Measurements from ENCODE around the gene DIP2C. TPM values are rescaled to one million over a fixed set of nuclear protein-coding genes. Genes with fewer than 3 reads are reported as not detected.
"Not testable (repeated sequence)": the region's sequence is repeated elsewhere in the genome, so short reads cannot be mapped to it uniquely, and the experiment has no call there.

Gene DIP2C
- total RNA-seq, 2 donors from 2014 or later = 21.6 to 30.5 TPM

DNA sequence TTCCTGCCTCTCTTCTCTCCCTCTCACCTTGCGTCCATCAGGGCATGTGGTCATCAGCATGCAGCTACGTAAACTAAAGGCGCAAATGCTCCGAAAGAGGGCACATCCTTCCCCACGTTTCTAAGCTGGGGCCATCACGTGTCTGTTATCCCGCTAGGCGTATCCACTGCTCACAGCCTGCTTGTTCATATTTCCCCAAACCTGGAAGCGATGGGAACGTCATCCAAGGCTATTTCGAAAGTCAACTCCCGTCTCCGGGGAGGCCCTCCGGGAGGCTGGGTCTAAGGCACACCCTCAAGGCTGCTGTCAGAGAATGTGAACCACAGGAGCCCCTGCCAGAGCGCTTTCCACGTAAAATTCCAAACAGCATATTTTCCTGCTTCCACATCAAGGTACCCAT, 199.2 kb downstream of the DIP2C start:
- intact Hi-C loops (cut with DNase I) = no loop called here
- DNase-seq (peak; percentile 69), ATAC-seq (peak; percentile 50 to 60)

DNA sequence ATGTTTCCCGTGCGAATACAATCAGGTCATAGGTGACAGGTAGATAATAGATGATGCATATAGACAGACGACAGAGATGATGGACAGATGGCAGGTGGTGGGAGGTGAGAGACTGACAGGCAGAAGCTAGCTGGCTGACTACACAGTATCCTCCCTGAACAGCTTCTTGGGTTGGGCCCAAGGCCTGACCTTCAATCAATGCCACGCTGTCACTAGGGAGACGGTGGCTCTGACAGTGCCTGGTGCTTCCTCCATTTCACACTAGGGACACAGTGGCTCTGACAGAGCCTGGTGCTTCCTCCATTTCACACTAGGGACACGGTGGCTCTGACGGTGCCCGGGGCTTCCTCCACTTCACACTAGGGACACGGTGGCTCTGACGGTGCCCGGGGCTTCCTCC, 200.1 kb downstream of the DIP2C start:
- DNase-seq (no peak), ATAC-seq (peak; percentile 51)
- intact Hi-C loops (cut with DNase I) = no loop called here

DNA sequence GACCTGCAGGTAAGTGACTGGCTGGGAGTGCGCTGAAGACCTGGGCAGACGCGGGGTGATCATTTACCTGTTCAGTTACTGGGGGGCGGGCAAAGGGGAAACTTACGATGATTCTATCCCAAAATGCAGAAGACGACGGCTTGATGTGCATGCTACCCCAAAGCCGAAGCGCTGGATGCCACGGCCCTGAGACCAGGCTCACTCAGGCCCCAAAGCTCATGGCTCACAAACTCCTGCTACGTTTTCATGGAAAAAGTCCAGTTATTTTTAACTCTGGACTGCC, 200.6 kb downstream of the DIP2C start:
- DNase-seq (no peak), ATAC-seq (no peak)
- intact Hi-C loops (cut with DNase I) = no loop called here

DNA sequence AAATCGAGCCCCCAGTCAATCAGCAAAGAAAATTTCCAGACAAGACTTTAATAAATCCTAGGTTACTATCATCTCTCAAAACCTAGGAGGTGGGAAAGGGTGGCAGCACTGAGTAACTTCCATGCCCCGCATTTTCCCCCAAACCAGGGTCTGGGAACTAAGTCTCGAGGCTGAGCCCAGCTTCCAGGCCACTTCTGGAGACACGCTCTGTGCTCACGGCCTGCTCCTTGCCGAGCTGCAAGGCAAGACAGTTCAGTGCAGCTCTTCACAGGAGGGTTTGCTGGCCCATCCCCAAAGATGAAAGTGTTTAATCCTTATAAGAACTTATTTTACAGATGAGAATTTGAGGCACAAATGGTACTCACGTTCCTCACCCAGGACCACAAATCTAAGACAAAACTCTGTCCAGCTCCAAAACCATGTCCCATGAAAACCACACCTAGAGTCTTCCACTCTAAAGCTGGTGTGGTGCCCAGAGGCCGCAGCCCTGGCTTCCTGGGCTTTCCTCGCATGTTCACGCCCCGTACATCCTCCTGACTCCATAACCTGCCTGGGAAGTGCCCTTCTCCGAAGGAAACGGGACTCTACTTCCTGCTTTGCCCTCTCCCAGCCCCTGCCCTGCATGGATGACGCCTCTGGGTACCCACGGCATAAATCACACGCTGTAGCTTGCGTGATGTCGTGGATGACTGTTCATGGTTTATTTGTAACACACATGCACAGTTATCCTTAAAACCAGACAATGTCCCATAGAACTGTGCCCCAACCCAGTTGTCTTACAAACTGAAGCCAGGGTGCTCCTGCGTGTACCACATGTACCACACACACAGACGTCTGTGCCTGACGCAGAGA, 201.2 kb downstream of the DIP2C start:
- no peak for ATAC-seq
- intact Hi-C loops (cut with DNase I) = no loop called here
- no peak for DNase-seq

DNA sequence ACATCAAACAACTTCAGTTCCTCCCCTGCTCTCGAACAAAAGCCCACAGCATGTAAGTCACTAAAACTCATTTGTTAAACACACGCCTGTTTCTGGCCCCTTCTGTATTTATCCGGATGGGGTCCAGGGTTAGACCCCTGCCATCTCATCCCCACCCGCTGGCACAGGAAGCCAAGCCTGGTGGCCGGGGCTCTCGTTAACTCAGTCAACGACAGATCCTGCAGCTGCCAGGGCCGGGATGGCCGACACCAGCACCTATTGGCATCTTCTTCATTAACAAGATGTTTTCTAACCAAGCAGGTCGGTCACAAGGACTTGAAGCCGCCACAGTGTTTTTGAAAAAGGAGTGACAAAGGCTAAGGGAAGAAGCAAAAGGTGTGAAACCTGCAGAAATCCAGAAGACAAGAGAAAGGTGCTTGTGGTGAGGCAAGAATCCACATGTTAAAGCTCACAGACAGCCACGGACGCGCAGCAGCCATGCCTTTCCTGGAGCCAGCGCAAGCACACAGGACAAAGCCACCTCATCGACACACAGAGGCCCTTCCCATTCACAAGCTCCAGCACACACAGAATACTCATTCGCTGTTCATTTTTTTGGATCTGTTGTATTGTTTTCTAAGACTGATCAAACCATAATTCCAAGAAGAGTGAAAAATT, 202.7 kb downstream of the DIP2C start:
- DNase-seq = no peak
- intact Hi-C loops (cut with DNase I) = no loop called here
- ATAC-seq = no peak

DNA sequence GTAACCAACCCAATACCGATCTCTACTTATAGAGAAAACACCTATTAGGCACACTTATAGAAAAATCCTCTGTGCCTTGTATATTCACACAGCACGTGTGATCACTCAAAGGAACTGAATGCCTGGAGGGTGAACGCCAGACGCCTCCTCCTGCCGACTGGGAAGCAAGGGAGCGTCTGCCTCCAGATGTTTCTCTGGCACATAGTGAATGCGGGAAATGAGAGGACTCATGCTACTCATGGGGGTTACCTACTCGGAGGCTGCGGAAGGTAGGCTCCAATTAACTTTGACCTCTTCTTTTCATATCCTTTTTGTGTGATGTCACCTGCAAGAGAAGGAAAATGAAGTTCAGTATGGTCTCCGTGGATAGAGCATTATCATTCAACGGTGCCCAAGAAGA, 203.3 kb downstream of the DIP2C start:
- intact Hi-C loops (cut with DNase I) = no loop called here
- ATAC-seq = no peak
- no peak for DNase-seq

DNA sequence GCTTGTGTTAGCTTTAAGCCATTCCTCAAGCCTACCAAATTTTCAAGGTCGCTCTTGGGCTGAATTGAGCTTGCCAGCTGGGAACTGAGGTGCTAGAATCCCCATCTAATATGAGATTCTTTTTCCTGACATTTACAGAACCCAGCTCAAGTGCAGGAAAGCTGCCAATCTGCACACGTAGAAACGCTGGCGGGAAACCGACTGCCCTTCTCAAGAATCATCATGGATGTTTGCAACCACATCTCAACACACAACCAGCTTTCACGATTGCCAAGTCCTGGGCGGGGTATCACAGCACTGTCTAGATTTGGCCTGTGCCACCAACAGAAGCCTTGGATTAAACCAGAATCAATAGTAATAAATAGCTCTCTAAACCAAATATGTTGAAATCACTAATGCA, 203.7 kb downstream of the DIP2C start:
- peak; percentile 48 for DNase-seq
- intact Hi-C loops (cut with DNase I) = no loop called here
- ATAC-seq = no peak

DNA sequence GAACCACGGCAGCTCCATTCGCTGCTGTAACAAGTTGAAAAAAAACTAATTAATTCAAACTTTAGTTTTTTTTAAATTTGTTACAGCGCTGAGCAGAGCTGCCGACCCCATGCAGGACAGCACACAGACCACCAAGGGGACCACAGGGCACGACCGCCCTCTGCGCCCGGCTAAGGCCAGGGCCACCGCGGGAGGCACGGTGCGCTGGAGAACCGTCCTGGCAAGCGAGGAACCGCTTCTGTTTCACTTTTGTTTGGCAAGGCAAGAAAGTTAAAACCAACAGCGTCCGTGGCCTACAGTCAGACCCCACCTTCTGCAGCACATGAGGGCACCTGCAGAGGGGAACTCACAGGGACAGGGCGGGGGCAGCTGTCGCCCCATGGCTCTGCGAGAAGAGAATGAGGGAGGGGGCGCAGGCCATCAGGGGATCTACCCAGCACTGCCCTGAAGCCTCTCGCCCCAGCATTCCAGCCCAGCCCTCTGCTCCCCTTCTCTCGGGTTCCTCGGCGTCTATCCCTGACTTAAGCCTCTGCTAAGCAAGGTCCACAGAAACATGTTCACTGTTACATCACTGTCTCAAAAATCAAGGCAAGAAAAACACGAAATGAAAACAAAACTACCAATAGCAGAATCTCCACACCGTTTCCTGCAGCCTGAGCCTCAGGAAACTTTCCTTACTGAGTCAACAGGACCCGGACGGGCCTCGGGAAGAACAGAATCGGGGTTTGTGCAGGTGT, 204.4 kb downstream of the DIP2C start:
- ATAC-seq (peak; percentile 10 to 16), DNase-seq (no peak)
- intact Hi-C loops (cut with DNase I) = no loop called here

DNA sequence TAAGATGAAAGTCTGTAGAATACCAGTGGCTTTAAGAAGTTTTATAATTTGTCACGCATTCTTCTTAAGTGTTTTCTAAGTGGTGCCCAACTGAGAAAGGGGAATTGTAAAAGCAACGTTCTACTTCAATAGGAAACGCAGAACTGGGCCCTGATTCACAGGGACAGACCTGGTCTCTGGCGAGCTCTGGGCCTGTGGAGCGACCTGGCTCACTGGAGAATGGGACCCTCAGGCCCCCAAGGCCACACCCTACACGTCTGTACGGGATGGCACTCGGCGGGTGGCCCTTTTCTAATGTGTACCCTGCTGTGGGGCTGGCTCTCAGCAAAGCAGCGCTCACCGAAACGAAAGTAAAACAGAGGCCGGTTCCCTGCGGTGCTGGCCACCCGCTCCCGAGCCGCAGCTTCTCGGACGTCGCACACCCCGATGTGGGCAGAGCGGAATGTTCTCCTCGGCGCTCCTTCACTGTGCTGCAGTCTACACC, 205.0 kb downstream of the DIP2C start:
- intact Hi-C loops (cut with DNase I) = no loop called here
- peak; percentile 35 to 44 for ATAC-seq
- DNase-seq = peak; percentile 44

DNA sequence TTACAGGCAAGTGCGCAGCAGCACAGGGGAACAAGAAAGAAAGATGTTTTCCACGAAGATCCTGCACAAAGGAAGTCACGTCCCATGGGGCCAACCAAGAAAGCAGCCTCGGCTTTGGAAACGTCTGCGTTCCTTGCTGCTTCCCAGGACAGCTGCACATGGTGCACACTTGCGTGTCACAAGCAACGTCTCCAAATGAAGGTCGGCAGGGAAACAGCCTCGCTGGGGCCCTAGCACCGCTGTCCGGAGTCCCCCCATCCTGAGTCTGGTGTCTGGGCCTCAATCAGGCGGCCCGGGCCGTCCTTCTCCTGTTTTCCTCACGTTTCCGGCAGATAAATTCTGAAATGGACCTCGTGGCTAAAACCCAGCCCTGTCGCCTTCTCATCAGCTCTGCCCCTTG, 206.2 kb downstream of the DIP2C start:
- no peak for DNase-seq
- intact Hi-C loops (cut with DNase I) = no loop called here
- ATAC-seq = no peak

DNA sequence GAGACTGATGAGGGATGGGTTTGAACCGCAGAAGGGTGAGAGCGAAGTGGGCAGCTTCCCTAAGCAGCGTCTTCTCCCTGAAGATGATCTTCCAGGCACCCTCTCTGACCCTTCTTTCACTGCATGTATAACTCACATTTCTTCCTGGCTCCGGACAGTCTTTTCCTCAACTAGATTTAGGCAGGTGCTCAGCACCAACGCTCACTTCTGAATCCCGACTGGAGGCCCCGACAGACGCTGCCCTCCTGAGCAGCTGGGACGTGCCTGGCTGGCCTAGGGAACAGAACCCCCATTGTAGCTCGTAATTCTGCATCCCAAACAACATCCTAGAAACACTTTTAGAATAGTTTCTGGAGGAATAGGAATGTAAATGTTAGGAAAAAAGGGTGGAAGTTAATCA, 206.6 kb downstream of the DIP2C start:
- DNase-seq = no peak
- intact Hi-C loops (cut with DNase I) = no loop called here
- ATAC-seq = no peak

DNA sequence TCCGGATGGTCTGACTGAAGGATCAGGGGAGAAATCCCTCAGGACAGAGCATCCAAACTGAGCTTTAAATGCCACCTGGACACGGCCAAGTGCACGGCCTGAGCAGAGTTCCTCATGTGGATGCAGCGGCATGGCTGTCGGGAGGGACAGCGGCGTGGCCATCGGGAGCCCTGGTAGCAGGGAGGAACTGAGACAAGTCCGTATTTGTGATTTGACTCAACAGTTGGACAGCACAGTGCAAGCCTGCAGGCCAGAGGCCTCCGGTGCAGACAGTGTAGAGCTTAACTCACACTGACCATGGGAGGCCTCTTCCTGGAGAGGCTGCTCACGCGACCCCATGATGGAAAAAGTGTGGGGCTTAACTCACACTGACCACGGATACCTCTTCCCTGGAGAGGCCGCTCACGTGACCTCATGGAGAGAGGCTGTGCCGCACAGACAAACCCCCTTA, 207.4 kb downstream of the DIP2C start:
- DNase-seq (no peak), ATAC-seq (no peak)
- intact Hi-C loops (cut with DNase I) = no loop called here

DNA sequence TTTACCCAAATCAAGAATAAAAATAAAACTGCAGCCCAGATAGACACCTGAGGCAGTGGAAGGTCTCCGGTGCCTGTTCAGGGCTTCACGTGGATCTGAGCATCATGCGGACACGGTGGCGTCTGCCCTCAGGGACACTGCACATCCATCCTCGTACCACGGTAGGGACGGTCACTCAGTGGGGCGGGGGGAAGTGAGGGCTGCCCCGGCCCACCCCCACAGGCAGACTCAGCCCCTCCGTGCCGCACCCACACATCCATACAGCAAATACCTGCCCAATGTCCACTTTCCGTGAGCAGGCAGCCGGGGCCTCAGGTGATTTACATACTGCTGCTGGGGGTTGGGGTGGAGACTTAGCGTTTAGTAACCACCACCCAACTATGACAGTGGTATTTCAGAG, 207.8 kb downstream of the DIP2C start:
- no peak for DNase-seq
- no peak for ATAC-seq
- intact Hi-C loops (cut with DNase I) = no loop called here

DNA sequence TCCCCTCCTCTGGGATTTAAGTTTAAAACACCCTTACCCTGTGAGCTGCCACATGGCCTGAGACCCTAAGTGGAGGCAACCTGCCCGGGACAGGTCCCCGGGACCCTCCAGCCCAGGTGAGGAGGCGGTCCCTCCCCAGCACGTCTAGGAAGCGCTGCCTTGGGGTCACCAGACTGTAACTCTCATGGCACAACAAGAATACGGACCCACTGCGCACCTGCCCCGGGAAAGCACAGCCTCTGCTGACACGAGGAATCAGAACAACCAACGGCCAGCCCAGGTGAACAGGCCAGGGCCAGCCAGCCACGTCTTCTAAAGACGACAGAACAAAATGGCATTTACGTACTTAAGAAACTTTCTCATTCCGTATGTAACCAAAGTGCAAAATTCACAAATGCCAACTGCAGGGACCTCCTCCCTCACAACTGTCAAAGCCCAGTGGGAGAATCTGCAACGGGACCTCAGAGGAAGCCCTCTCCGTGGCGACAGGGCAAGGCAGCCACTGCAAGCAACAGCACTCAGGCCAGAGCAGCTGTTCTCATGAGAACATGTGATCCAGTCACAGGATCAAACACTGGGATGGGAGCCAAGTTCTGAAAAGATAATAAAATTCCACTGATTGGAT, 208.4 kb downstream of the DIP2C start:
- ATAC-seq (peak; percentile 15 to 47), DNase-seq (no peak)
- intact Hi-C loops (cut with DNase I) = no loop called here

DNA sequence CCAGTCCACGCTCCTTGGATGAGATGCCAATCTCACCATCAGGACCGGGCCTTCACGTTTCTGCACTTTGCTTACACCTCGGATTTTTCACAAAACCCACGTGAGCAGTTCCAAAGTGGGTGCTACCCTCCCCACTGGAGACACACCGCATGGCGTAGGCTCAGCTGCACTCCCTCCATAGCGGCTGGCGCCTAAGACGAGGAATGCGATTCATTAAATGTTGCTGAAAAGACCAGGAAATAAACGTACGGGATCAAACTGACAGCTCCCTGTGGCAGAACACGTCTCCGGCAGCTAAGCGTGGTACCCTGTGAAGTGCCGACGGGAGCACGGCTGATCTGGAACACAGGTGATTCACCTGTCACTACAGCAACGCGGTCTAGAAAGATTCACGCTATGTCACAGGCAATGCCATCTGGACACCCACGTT, 209.0 kb downstream of the DIP2C start:
- no peak for ATAC-seq
- intact Hi-C loops (cut with DNase I) = no loop called here
- no peak for DNase-seq

DNA sequence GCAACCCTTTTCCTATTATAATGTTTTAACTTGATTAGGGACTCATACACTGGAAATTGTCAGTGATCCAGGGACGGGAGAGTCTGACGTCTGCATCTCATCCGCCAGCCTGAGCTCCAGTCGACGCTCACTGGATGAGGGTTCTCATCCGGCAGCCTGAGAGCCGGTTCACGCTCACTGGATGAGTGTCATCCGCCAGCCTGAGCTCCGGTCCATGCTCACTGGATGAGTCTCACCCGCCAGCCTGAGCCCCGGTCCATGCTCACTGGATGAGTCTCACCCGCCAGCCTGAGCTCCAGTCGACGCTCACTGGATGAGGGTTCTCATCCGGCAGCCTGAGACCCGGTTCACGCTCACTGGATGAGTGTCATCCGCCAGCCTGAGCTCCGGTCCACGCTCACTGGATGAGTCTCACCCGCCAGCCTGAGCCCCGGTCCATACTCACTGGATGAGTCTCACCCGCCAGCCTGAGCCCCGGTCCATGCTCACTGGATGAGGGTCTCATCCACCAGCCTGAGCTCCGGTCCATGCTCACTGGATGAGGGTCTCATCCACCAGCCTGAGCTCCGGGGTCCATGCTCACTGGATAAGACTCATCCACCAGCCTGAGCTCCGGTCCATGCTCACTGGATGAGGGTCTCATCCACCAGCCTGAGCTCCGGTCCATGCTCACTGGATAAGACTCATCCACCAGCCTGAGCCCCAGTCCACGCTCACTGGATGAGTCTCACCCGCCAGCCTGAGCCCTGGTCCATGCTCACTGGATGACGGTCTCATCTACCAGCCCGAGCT, 209.6 kb downstream of the DIP2C start:
- DNase-seq = not testable (repeated sequence)

DNA sequence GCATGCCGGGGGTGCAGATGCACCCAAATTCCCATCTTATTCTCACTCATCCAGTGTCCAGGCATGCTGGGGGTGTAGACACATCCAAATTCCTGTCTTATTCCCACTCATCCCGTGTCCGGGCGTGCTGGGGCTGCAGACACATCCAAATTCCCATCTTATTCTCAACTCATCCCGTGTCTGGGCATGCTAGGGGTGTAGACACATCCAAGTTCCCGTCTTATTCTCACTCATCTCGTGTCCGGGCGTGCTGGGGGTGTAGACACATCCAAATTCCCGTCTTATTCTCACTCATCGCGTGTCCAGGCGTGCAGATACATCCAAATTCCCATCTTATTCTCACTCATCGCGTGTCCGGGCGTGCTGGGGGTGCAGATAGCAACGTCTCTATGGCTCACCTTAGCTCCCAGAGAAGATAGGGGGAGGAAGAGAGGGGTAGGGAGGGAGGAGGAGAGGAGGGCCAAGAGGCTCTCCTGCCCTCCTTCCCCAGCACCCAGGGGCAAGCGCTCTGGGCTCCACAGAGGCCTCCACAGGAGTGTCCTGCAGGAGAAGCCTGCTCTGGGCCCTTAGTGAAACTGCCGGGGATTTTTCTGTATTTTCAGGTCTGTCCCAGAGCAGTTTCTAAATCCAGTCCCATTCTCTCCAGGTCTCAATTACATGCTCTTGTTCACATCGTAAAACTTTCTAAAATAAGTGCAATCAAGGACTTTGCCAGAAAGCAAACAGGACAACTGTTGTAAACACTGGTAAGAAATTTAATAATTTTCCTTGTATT, 210.8 kb downstream of the DIP2C start:
- intact Hi-C loops (cut with DNase I) = no loop called here
- DNase-seq (no peak), ATAC-seq (no peak)

More for the DNA sequence above, 209.6 kb downstream of the DIP2C start:
- ATAC-seq; intact Hi-C loops (cut with DNase I): not testable (repeated sequence)

DNA sequence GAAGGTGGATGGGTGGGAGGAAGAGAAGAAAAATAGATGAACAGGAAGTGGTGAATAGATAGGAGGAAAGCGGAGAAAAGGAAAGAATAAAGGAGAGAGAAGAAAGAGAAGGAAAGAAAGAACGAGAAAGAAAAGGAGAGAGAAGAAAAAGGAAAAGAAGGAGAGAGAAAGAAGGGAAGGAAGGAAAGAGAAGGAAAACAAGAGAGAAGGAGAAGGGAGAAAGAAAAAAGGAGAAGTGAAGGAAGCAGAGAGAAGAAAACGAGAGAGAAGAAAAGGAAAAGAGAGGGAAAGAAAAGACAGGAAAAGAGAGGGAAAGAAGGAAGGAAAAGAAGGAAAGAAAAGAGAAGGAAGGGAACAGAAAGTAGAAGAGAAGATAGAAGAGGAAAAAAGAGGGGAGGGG, 211.8 kb downstream of the DIP2C start:
- intact Hi-C loops (cut with DNase I) = no loop called here

More for the DNA sequence above, 211.8 kb downstream of the DIP2C start:
- ATAC-seq (no peak), DNase-seq (no peak)
